Large intestine (tissue), 3 donors: Measurements from ENCODE around the gene AKR1B15. TPM values are rescaled to one million over a fixed set of nuclear protein-coding genes. Genes with fewer than 3 reads are reported as not detected.

Experiments used
- DNase-seq, 2 donors: peaks; one replicate each; pipeline versions ENCODE4 v3.0.0 to v3.0.0-alpha.2; 2013
- H3K27ac ChIP-seq: one replicate; pipeline ENCODE4 v1.5.1; 2013; ENCODE audit warnings: low read length
- H3K27me3 ChIP-seq: 2 replicates; pipeline ENCODE4 v1.6.1; 2013; ENCODE audit warnings: low read length; ENCODE audit not compliant: control insufficient read depth, insufficient read depth
- H3K36me3 ChIP-seq: 2 replicates; pipeline ENCODE4 v1.6.1; 2013; ENCODE audit warnings: low read length; ENCODE audit not compliant: control insufficient read depth, insufficient read depth
- H3K4me1 ChIP-seq: one replicate; pipeline ENCODE4 v1.6.1; 2013; ENCODE audit warnings: low read length; ENCODE audit not compliant: control insufficient read depth, insufficient read depth
- H3K4me3 ChIP-seq: one replicate; pipeline ENCODE4 v1.5.1; 2013; ENCODE audit warnings: low read length
- H3K9me3 ChIP-seq: one replicate; pipeline ENCODE4 v1.6.1; 2013; ENCODE audit warnings: mild to moderate bottlenecking, low read depth, low read length, moderate library complexity; ENCODE audit not compliant: control insufficient read depth
- WGBS: methylation state at CpG from one replicate; pipeline ENCODE4 v1.1.5; 2013; ENCODE audit warnings: low lambda C conversion rate; ENCODE audit not compliant: insufficient coverage; 5-methylcytosine and 5-hydroxymethylcytosine counted together
- polyA plus RNA-seq: library from polyadenylated mRNA; unstranded; fragments of 120-200 nt; gene quantifications from one replicate; pipeline ENCODE4 v1.2.1, GENCODE V29; 2013

AKR1B15 gene
- polyA plus RNA-seq, 1 donor: 0.22 TPM

GRCh38 chr7:134542195-134542771 lies 6.6 kb upstream of the AKR1B15 start:
- no peak overlapping the region for H3K27ac ChIP-seq
- H3K9me3 ChIP-seq: no peaks in the 10 kb centered on the region
- H3K27me3 ChIP-seq: peaks cover 14% of the 10 kb centered on the region
- no peak overlapping the region for H3K4me3 ChIP-seq
- H3K4me1 ChIP-seq: no peaks in the 10 kb centered on the region
- no CpG with 5 or more reads among the region's 8 CpGs for WGBS
- DNase-seq: no peak
- H3K36me3 ChIP-seq: no peaks in the 10 kb centered on the region

GRCh38 chr7:134545380-134545779 lies 3.5 kb upstream of the AKR1B15 start:
- 94% methylated on average over 2 of the region's 4 CpGs for WGBS
- no peak overlapping the region for H3K27ac ChIP-seq
- no peaks in the 10 kb centered on the region for H3K36me3 ChIP-seq

DNA sequence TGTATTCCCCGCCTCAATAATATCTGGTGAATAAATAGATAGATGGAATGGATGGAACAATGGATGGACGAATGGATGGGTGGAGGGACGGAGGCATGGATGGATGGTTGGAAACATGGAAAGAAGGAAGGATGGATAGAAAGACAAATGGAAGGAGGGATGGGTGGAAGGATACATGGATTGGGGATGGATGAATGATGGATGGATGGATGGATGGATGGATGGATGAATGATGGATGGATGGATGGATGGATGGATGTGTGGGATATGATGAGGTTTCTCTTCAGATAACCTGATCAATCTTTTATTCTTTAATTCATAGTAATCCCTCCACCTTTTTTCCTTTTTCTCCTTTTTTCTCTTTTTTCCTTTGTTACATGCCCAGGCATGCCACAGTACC lies 3.0 kb upstream of the AKR1B15 start:
- H3K27me3 ChIP-seq: peaks cover 6% of the 10 kb centered on the region
- H3K4me1 ChIP-seq: no peaks in the 10 kb centered on the region
- no peak overlapping the region for H3K27ac ChIP-seq
- DNase-seq: no peak
- 95% methylated on average over 3 of the region's 3 CpGs for WGBS
- H3K36me3 ChIP-seq: no peaks in the 10 kb centered on the region
- H3K4me3 ChIP-seq: no peak overlapping the region
- no peaks in the 10 kb centered on the region for H3K9me3 ChIP-seq

More at GRCh38 chr7:134545380-134545779, 3.5 kb upstream of the AKR1B15 start:
- DNase-seq: no peak
- Histone ChIP-seq H3K4me1 (no peaks in the 10 kb centered on the region), H3K27me3 (peaks cover 8% of the 10 kb centered on the region), H3K4me3 (no peak overlapping the region), H3K9me3 (no peaks in the 10 kb centered on the region)

GRCh38 chr7:134546955-134547354 lies 2.0 kb upstream of the AKR1B15 start:
- no peaks in the 10 kb centered on the region for H3K9me3 ChIP-seq
- no peaks in the 10 kb centered on the region for H3K36me3 ChIP-seq
- H3K27me3 ChIP-seq: peaks cover 2% of the 10 kb centered on the region
- peak in 1 of 2 donors; percentile 32 for DNase-seq
- no peak overlapping the region for H3K4me3 ChIP-seq
- no CpG with 5 or more reads among the region's 1 CpG for WGBS
- no peak overlapping the region for H3K27ac ChIP-seq
- H3K4me1 ChIP-seq: no peaks in the 10 kb centered on the region

DNA sequence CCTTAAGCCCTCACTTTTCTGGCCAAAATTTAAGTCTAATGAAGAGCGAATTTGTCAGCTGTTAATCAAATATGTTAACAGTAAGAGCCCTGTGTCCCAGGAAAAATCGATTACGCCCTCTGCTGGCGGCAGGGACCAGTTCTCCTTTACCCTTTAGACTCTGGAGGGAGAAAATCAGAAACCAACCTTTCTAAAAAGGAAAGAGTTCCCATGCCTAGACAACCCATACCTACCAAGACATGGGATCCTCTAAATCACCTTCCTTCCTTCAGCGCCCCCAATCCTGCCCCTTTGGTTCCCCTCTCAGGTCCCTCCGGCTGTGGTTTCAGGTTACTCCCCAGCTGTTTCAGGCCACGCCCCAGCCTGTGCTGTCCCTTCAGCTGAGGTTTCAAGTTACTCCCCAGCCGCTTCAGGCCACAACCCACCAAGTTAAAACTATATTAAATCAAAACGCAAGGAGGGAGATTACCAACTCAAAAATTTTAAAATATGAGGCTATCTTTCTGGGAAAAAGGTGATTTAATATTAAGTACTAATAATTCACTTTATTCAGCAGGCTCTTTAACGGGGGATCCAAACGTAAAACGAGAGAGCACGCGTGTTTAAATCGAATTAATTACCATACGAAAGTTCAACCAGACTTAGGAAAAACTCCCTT lies 1.4 kb upstream of the AKR1B15 start:
- Histone ChIP-seq H3K9me3 (no peaks in the 10 kb centered on the region), H3K4me1 (no peaks in the 10 kb centered on the region), H3K4me3 (no peak overlapping the region), H3K27ac (no peak overlapping the region), H3K36me3 (no peaks in the 10 kb centered on the region), H3K27me3 (no peaks in the 10 kb centered on the region)
- DNase-seq: peak; percentile 52 to 81
- 3% methylated on average over 7 of the region's 16 CpGs for WGBS

DNA sequence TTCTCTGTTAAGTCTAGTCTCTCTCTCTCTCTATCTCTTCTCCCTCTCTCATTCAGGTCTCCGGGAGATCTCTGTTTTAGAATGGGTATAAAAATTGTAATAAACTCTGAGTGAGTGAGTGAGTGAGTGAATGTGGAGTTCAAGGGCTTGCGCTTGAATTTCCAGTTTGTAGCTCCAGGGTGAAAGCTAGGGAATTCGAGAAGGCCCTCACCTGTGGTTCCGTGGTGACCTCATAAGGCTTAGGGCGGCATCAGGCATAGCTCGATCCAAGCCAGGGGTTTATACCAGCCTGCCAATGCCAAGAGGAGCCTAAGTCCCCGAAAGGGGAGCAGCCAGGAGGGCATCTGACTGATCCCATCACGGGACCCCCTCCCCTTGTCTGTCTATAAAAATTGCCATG lies 456 bp downstream of the AKR1B15 start:
- WGBS: 100% methylated on average over 1 of the region's 8 CpGs

GRCh38 chr7:134552105-134552504 lies 3.2 kb downstream of the AKR1B15 start:
- DNase-seq: no peak

More for the DNA sequence above, 456 bp downstream of the AKR1B15 start:
- H3K27me3 ChIP-seq: no peaks in the 10 kb centered on the region
- no peaks in the 10 kb centered on the region for H3K36me3 ChIP-seq
- no peaks in the 10 kb centered on the region for H3K4me1 ChIP-seq
- no peaks in the 10 kb centered on the region for H3K9me3 ChIP-seq
- no peak overlapping the region for H3K4me3 ChIP-seq
- DNase-seq: no peak
- no peak overlapping the region for H3K27ac ChIP-seq

GRCh38 chr7:134553976-134554375 lies 5.1 kb downstream of the AKR1B15 start:
- Histone ChIP-seq H3K36me3 (no peaks in the 10 kb centered on the region), H3K4me1 (no peaks in the 10 kb centered on the region), H3K27me3 (peaks cover 3% of the 10 kb centered on the region), H3K9me3 (no peaks in the 10 kb centered on the region), H3K27ac (no peak overlapping the region), H3K4me3 (no peak overlapping the region)
- no peak for DNase-seq
- WGBS: no CpG with 5 or more reads among the region's 4 CpGs

More at GRCh38 chr7:134552105-134552504, 3.2 kb downstream of the AKR1B15 start:
- no CpG with 5 or more reads among the region's 7 CpGs for WGBS
- H3K4me3 ChIP-seq: no peak overlapping the region
- H3K4me1 ChIP-seq: no peaks in the 10 kb centered on the region
- H3K27me3 ChIP-seq: no peaks in the 10 kb centered on the region
- no peaks in the 10 kb centered on the region for H3K9me3 ChIP-seq
- no peak overlapping the region for H3K27ac ChIP-seq
- no peaks in the 10 kb centered on the region for H3K36me3 ChIP-seq

DNA sequence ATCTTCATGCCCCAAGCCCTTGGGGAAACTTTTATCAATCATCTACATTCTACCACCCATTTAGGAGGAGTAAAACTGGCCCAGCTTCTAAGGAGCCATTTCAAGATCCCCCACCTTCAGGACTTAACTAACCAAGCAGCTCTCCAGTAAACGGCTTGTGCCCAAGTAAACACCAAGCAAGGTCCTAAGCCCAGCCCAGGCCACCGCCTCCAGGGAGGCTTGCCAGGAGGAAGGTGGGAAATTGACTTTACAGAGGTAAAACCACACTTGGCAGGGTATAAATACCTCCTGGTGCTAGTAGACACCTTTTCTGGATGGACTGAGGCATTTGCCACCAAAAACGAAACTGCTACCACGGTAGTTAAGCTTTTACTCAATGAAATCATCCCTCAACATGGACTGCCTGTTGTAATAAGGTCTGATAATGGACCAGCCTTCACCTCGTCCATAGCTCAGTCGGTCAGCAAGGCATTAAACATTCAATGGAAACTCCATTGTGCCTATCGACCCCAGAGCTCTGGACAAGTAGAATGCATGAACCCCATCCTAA lies 5.6 kb downstream of the AKR1B15 start:
- WGBS: no CpG with 5 or more reads among the region's 7 CpGs
- no peak for DNase-seq
- no peaks in the 10 kb centered on the region for H3K36me3 ChIP-seq

GRCh38 chr7:134557391-134557790 lies 8.5 kb downstream of the AKR1B15 start:
- no peaks in the 10 kb centered on the region for H3K9me3 ChIP-seq
- H3K27ac ChIP-seq: no peak overlapping the region
- no peak for DNase-seq
- no peak overlapping the region for H3K4me3 ChIP-seq
- WGBS: 40% methylated on average over 1 of the region's 6 CpGs
- H3K4me1 ChIP-seq: no peaks in the 10 kb centered on the region
- H3K36me3 ChIP-seq: no peaks in the 10 kb centered on the region
- H3K27me3 ChIP-seq: peaks cover 3% of the 10 kb centered on the region

More for the DNA sequence above, 5.6 kb downstream of the AKR1B15 start:
- no peak overlapping the region for H3K27ac ChIP-seq
- no peaks in the 10 kb centered on the region for H3K4me1 ChIP-seq
- no peak overlapping the region for H3K4me3 ChIP-seq
- no peaks in the 10 kb centered on the region for H3K9me3 ChIP-seq
- peaks cover 3% of the 10 kb centered on the region for H3K27me3 ChIP-seq
